ENCODE data around the gene FXR2.

Gene FXR2

DNA sequence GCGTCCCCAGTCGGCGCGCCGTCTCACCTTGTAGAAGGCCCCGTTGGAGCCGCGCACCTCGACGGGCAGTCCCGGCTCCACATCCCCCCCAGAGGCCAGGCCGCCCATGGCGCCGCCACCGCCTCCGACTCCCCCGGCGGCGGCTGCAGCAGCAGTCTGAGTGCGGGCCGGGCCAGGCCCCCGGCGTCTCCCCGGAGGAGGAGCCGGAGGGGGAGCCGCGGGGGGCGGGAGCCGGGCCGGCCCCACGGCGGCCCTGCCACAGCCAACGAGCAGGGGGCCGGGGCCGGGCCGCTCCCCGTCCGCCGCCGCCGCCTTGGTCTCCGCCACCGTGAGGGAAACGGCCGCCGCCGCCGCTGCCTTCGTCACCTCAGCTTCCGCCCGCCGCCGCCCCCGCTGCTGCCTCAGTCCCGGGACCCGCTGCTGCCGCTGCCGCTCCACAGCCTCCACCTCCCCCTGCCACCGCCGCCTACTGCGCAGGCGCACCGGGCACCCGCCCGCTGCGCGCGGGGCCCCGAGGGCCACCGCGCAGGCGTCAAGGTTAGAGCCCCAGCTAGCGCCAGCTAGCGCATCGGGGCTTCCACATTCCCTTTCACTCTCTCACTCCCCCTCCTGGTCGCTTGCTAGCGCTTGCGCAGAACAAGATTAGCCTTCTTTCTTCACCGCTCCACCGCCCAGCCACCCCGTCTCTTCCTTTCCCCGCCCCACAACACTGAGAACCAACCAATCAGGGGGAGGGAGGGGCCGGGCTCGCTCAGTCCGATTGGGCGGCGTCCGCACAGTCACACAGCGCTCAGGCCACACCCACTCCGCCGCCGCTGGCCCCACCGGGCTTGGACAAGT is at the start of gene FXR2:
TSS of gene FXR2 (minus strand) at position 473 of the 840 bp plus-strand sequence. CDS start at position 108, 365 bp downstream.
- DNase-seq (ENCODE audit: low read depth): peak; percentile 99
- TF ChIP-seq, protein P1, sequence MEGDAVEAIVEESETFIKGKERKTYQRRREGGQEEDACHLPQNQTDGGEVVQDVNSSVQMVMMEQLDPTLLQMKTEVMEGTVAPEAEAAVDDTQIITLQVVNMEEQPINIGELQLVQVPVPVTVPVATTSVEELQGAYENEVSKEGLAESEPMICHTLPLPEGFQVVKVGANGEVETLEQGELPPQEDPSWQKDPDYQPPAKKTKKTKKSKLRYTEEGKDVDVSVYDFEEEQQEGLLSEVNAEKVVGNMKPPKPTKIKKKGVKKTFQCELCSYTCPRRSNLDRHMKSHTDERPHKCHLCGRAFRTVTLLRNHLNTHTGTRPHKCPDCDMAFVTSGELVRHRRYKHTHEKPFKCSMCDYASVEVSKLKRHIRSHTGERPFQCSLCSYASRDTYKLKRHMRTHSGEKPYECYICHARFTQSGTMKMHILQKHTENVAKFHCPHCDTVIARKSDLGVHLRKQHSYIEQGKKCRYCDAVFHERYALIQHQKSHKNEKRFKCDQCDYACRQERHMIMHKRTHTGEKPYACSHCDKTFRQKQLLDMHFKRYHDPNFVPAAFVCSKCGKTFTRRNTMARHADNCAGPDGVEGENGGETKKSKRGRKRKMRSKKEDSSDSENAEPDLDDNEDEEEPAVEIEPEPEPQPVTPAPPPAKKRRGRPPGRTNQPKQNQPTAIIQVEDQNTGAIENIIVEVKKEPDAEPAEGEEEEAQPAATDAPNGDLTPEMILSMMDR (IDR thresholded peaks at IDR 0.05; ENCODE audit: control insufficient read depth, extremely low read depth, insufficient read depth): peak; percentile 64
- peak within 1 kb of the TSS; percentile 90 for H3K4me3 ChIP-seq (ENCODE audit: low read depth, low read length)

DNA sequence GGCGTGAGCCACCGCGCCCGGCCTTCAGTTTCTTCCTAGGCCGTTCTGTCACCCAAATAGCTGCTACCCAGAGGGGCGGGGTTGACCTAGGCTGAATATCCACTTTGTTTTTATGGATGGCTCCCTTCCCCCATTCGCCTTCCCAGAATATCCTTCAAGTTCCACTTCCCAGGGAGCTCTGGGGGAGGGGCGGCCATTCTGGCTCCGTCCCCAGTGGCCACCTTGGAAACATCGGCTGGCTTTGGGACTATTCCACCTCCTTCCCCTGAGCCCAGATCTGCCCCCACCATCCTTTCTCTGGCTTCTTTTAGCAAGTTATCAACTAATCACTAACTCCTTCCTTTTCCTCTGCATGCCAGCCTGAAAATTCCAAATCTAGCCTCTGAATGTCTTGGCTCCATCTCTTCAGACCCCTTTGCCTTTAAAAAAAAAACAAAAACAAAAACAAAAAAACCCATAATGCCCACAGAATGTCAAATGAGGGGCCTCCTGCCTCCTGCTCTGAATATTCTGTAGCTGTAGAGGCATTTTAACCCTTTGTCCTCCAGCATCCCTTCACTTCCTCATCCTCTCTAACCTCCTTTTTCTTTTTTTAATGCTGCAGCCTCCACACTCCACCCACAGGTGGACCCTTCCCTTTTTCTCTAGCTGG is 42.4 kb upstream of the FXR2 start:
- TF ChIP-seq, protein P1 (IDR thresholded peaks at IDR 0.05; ENCODE audit: control insufficient read depth, extremely low read depth, insufficient read depth): no peak
- DNase-seq (ENCODE audit: low read depth): no peak
- H3K4me3 ChIP-seq (ENCODE audit: low read depth, low read length): no peak overlapping the region

DNA sequence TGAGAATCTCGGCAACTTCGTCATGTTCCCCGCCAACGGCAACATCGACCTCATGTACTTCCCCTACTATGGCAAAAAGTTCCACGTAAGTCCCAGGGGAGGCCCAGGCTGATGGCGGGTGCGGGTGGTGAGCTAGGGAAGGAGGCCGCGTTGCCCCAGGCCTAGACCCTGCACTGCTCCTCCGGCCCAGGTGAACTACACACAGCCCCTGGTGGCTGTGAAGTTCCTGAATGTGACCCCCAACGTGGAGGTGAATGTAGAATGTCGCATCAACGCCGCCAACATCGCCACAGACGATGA is 40.8 kb upstream of the FXR2 start:
- H3K4me3 ChIP-seq (ENCODE audit: low read depth, low read length): no peak overlapping the region
- DNase-seq (ENCODE audit: low read depth): no peak
- TF ChIP-seq, protein P1 (IDR thresholded peaks at IDR 0.05; ENCODE audit: control insufficient read depth, extremely low read depth, insufficient read depth): no peak

DNA sequence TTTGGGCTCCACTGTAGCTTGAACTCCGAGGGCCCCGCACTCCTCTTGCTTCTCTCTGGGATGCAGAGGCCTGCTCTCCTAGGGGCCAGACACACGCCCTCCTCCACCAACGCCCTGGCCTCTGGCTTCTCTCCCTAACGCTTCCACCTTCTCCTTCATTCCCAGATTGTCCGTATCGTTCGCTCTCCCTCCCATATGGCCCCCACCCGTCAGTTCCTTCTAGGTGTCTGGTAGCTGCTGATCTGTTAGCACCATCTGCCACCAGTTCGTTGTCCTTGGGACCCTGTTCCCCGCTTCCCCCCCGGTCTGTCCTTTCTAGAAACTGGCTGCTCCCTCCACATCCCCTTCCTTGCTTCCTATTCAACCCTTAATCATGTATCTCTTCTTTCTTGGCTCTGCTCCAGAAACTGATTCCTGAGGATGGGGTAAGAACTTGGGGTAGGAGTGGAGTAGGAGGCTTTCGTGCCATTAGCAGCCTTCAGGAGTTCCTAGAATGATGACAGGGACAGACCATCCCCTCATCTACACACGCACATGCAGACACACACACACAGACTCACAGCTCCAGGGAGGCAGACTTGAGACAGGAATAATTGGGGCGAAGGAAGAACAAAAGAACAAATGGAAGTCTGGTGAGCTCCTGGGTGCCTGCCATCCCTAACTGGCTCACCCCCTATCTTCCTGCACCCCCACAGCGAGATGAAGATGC is 40.3 kb upstream of the FXR2 start:
- no peak for DNase-seq (ENCODE audit: low read depth)
- H3K4me3 ChIP-seq (ENCODE audit: low read depth, low read length): no peak overlapping the region
- TF ChIP-seq, protein P1 (IDR thresholded peaks at IDR 0.05; ENCODE audit: control insufficient read depth, extremely low read depth, insufficient read depth): no peak

DNA sequence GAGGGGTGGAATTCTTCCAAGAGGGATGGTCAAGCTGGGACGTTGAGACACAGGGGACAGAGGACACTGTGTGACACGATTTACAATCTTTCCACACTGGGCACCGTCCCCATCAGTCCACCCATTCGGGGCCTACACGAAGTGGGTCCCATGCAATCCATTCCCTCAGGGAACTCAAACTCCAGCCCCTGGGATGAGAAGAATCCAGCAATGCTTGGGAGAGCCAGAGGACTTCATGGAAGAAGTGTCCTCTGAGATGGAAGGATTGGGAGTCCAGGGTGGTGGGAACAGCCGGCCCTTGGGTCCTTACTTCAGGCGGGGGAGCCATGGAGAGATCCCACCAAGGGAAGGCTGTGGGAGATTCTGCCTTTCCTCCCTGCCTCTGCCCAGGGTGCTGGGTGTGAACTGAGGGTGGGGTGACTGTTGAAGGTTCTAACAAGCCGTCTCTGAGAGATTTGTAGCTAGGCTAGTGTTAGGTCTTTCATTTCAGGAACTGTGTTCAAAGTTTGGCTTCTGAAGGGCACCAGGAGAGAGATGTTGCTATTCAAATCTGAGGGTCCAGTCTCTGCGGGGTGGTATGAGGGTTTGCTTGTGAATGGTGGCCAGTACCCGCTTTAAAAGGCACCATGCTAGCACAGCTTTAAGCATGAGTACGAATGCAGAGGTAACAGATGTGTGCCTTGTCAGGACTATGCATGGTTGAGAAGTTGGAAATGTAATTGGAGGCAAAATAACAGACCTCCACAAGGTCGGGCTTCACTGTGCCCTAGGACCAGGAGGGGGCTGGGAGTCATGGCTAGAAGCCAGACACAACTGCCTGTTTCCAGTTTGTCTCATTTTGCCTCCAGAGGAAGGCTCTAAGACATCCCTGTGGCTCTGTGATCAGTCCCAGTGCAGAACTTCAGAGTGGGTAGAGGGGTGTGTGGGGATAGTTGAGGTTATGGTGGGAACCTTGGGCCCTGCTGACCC is 38.0 kb upstream of the FXR2 start:
- DNase-seq (ENCODE audit: low read depth): no peak
- H3K4me3 ChIP-seq (ENCODE audit: low read depth, low read length): no peak overlapping the region
- TF ChIP-seq, protein P1 (IDR thresholded peaks at IDR 0.05; ENCODE audit: control insufficient read depth, extremely low read depth, insufficient read depth): no peak
